Mesendoderm (in vitro differentiated cells): ENCODE data around the gene DYRK1A.

Source experiments
- DNase-seq: peaks from one replicate; pipeline ENCODE4 v3.0.0; 2013
- H2AK5ac ChIP-seq: 2 replicates; pipeline ENCODE4 v1.6.1; 2013; ENCODE audit warnings: low read length, inconsistent platforms
- H2BK120ac ChIP-seq: 2 replicates; pipeline ENCODE4 v1.6.1; 2013; ENCODE audit warnings: low read depth, mild to moderate bottlenecking, low read length, moderate library complexity, mixed read lengths
- H2BK15ac ChIP-seq: replicated peaks from 2 replicates; pipeline ENCODE4 v1.6.1; 2013; ENCODE audit warnings: low read depth, mild to moderate bottlenecking, moderate library complexity
- H2BK5ac ChIP-seq: 2 replicates; pipeline ENCODE4 v1.6.1; 2013; ENCODE audit warnings: low read length, inconsistent platforms
- H3K18ac ChIP-seq: 2 replicates; pipeline ENCODE4 v1.6.1; 2013; ENCODE audit warnings: mild to moderate bottlenecking, low read length, mixed read lengths
- H3K23ac ChIP-seq: one replicate; pipeline ENCODE4 v1.6.1; 2013; ENCODE audit warnings: low read length
- H3K27ac ChIP-seq: 2 replicates; pipeline ENCODE4 v1.5.1; 2013; ENCODE audit warnings: low read depth, mild to moderate bottlenecking, inconsistent platforms, low read length, moderate library complexity
- H3K27me3 ChIP-seq: 2 replicates; pipeline ENCODE4 v1.6.1; 2013; ENCODE audit warnings: low read length, control low read depth, mild to moderate bottlenecking, inconsistent platforms; ENCODE audit not compliant: insufficient read depth, poor library complexity
- H3K36me3 ChIP-seq: 2 replicates; pipeline ENCODE4 v1.6.1; 2013; ENCODE audit warnings: low read length, inconsistent platforms; ENCODE audit not compliant: control insufficient read depth, insufficient read depth
- H3K4ac ChIP-seq: one replicate; pipeline ENCODE4 v1.6.1; 2013; ENCODE audit warnings: low read depth, mild to moderate bottlenecking, low read length, moderate library complexity
- H3K4me1 ChIP-seq: 2 replicates; pipeline ENCODE4 v1.6.1; 2013; ENCODE audit warnings: low read depth, low read length, inconsistent platforms; ENCODE audit not compliant: control insufficient read depth
- H3K4me2 ChIP-seq: 2 replicates; pipeline ENCODE4 v1.6.1; 2013; ENCODE audit warnings: low read length
- H3K4me3 ChIP-seq: 2 replicates; pipeline ENCODE4 v1.5.1; 2013; ENCODE audit warnings: mild to moderate bottlenecking, low read length
- H3K56ac ChIP-seq: one replicate; pipeline ENCODE4 v1.6.1; 2013; ENCODE audit warnings: low read length
- H3K79me1 ChIP-seq: 2 replicates; pipeline ENCODE4 v1.6.1; 2013; ENCODE audit warnings: low read length, inconsistent platforms
- H3K79me2 ChIP-seq: 2 replicates; pipeline ENCODE4 v1.6.1; 2013; ENCODE audit warnings: mild to moderate bottlenecking, low read length; ENCODE audit not compliant: control insufficient read depth, insufficient read depth
- H3K9ac ChIP-seq: 2 replicates; pipeline ENCODE4 v1.6.1; 2013; ENCODE audit warnings: low read length, inconsistent platforms
- H4K5ac ChIP-seq: one replicate; pipeline ENCODE4 v1.6.1; 2013; ENCODE audit warnings: low read length
- H4K8ac ChIP-seq: one replicate; pipeline ENCODE4 v1.6.1; 2013; ENCODE audit warnings: low read depth, mild to moderate bottlenecking, control low read depth, low read length, moderate library complexity
- WGBS: extraction: QIAGEN DNeasy Blood & Tissue Kit; methylation state at CpG from one replicate; pipeline ENCODE4 v1.1.7; 2013; ENCODE audit warnings: low lambda C conversion rate, missing lambda C conversion rate; ENCODE audit not compliant: insufficient coverage; ENCODE audit errors: extremely low coverage; 5-methylcytosine and 5-hydroxymethylcytosine counted together

DYRK1A gene

DNA sequence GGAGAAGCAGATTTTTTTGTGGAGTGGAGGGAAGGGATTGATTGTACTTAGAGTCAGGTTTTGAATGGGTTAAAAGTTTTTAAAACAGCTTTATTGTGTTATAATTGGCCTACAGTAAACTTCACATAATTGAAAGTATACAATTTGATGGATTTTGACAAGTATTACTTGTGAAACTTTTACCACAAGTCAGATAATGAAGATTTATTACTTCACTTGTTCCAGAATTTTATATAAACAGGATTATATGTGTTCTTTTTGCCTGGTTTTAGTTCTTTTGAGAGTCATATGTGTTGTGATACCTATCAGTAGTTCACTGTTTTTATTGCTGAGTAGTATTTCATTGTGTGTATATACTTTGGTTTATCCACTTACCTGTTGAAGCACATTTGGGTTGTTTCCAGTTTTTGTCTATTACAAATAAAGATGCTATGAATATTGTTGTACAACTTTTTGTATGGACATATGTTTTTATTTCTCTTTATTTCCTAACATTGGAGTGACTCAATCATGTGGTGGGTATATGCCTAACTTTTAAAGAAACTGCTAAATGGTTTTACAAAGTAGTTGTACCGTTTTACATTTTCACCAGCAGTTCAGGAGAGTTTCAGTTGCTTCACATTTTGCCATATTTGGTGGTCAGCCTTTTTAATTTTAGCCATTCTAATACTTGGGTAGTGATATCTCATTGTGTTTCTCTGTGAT is 71.0 kb downstream of the DYRK1A start:
- Histone ChIP-seq H3K79me2 (peaks cover 38% of the 10 kb centered on the region), H2AK5ac (no peak overlapping the region), H3K4me1 (no peaks in the 10 kb centered on the region), H3K56ac (no peak overlapping the region), H2BK15ac (no peak overlapping the region), H3K23ac (no peak overlapping the region), H4K8ac (no peak overlapping the region), H3K79me1 (peaks cover 6% of the 10 kb centered on the region), H3K4me2 (no peak overlapping the region), H2BK120ac (no peak overlapping the region), H3K4ac (no peak overlapping the region), H4K5ac (no peak overlapping the region), H3K4me3 (no peak overlapping the region), H3K27me3 (no peaks in the 10 kb centered on the region), H3K36me3 (no peaks in the 10 kb centered on the region), H2BK5ac (no peak overlapping the region), H3K9ac (no peak overlapping the region), H3K27ac (no peak overlapping the region), H3K18ac (no peak overlapping the region)
- WGBS = no CpG with 5 or more reads among the region's 1 CpG
- no peak for DNase-seq

DNA sequence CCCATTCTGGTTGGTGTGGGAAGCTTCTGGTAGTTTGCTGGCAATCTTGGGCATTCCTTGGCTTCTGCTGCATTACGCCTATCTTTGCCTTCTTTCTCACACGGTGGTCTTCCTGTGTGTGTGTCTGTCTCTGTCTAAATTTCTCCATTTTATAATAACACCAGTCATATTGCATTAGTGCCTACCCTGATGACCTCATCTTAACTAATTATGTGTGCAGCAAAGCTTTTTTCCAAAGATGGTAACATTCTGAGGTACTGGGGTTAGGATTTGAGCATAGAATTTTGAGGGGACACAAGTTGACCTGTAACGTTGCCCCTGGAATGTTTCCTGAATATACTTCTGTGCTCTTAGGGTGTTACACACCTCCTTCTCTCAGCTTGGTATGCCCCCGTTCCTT is 77.1 kb downstream of the DYRK1A start:
- Histone ChIP-seq H3K4me1 (peaks cover 2% of the 10 kb centered on the region), H2BK5ac (no peak overlapping the region), H3K79me1 (peaks cover 28% of the 10 kb centered on the region), H2BK15ac (no peak overlapping the region), H3K79me2 (peaks cover 62% of the 10 kb centered on the region), H4K5ac (no peak overlapping the region), H3K4me2 (no peak overlapping the region), H3K27me3 (no peaks in the 10 kb centered on the region), H3K4me3 (no peak overlapping the region), H3K36me3 (no peaks in the 10 kb centered on the region), H3K23ac (no peak overlapping the region), H2BK120ac (no peak overlapping the region), H3K4ac (no peak overlapping the region), H3K56ac (no peak overlapping the region), H4K8ac (no peak overlapping the region), H3K27ac (no peak overlapping the region), H3K9ac (no peak overlapping the region), H3K18ac (no peak overlapping the region), H2AK5ac (no peak overlapping the region)
- no peak for DNase-seq
- no CpG with 5 or more reads among the region's 4 CpGs for WGBS

DNA sequence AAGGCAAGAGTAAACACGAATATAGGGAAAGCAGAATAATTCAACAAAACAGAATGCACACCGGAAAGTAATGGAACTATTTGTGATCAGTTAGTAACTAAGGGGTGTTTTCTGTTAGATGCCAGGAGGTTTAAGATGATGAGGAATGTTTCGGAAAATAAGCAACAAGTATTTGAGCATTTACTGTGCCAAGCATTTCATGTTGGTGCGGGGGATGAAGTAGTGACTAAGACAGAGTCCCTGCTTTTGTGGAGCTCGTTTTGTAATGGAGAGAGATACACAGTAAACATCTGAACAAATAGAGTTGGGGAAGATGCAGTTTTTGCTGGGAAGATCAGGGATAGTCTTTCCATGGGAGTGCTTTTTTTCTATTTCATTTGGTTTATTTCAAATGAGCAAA is 78.7 kb downstream of the DYRK1A start:
- H3K36me3 ChIP-seq = no peaks in the 10 kb centered on the region
- H2BK15ac ChIP-seq = no peak overlapping the region
- H2BK5ac ChIP-seq = no peak overlapping the region
- WGBS = no CpG with 5 or more reads among the region's 5 CpGs
- H3K4me3 ChIP-seq = no peak overlapping the region
- no peak overlapping the region for H3K9ac ChIP-seq
- H3K4me1 ChIP-seq = peaks cover 5% of the 10 kb centered on the region
- H3K27me3 ChIP-seq = no peaks in the 10 kb centered on the region
- H2BK120ac ChIP-seq = no peak overlapping the region
- no peak overlapping the region for H3K18ac ChIP-seq
- H3K4ac ChIP-seq = no peak overlapping the region
- H4K5ac ChIP-seq = no peak overlapping the region
- no peak for DNase-seq
- no peak overlapping the region for H3K56ac ChIP-seq
- H3K79me2 ChIP-seq = peaks cover 68% of the 10 kb centered on the region
- H3K4me2 ChIP-seq = no peak overlapping the region
- H2AK5ac ChIP-seq = no peak overlapping the region
- peaks cover 34% of the 10 kb centered on the region for H3K79me1 ChIP-seq
- H3K27ac ChIP-seq = no peak overlapping the region
- no peak overlapping the region for H4K8ac ChIP-seq
- no peak overlapping the region for H3K23ac ChIP-seq

- H3K23ac ChIP-seq = no peak overlapping the region
- WGBS = no CpG with 5 or more reads among the region's 5 CpGs
- H3K27ac ChIP-seq = no peak overlapping the region
- peaks cover 41% of the 10 kb centered on the region for H3K79me1 ChIP-seq
- H4K8ac ChIP-seq = no peak overlapping the region
- H3K9ac ChIP-seq = peak overlapping the region; percentile 5
- no peak overlapping the region for H2BK120ac ChIP-seq
- no peak overlapping the region for H2AK5ac ChIP-seq
- no peak overlapping the region for H2BK15ac ChIP-seq
- peaks cover 13% of the 10 kb centered on the region for H3K4me1 ChIP-seq
- H3K4me3 ChIP-seq = no peak overlapping the region
- H3K27me3 ChIP-seq = no peaks in the 10 kb centered on the region
- no peaks in the 10 kb centered on the region for H3K36me3 ChIP-seq
- H4K5ac ChIP-seq = no peak overlapping the region
- H3K79me2 ChIP-seq = peaks cover 77% of the 10 kb centered on the region
- no peak overlapping the region for H3K18ac ChIP-seq
- H2BK5ac ChIP-seq = no peak overlapping the region
- no peak overlapping the region for H3K56ac ChIP-seq
- DNase-seq = peak; percentile 65
- no peak overlapping the region for H3K4me2 ChIP-seq
- H3K4ac ChIP-seq = no peak overlapping the region
These were observed 80.0 kb downstream of the DYRK1A start for GRCh38 chr21:37446552-37446951.

GRCh38 chr21:37447288-37447936 is 80.8 kb downstream of the DYRK1A start:
- no peak overlapping the region for H3K4me2 ChIP-seq
- no peak overlapping the region for H3K23ac ChIP-seq
- H3K4me3 ChIP-seq = no peak overlapping the region
- H4K8ac ChIP-seq = no peak overlapping the region
- H3K4me1 ChIP-seq = peaks cover 19% of the 10 kb centered on the region
- H2BK15ac ChIP-seq = no peak overlapping the region
- no peak for DNase-seq
- H3K27me3 ChIP-seq = no peaks in the 10 kb centered on the region
- H3K36me3 ChIP-seq = no peaks in the 10 kb centered on the region
- no peak overlapping the region for H4K5ac ChIP-seq
- H2AK5ac ChIP-seq = no peak overlapping the region
- WGBS = 100% methylated on average over 2 of the region's 7 CpGs
- H3K79me1 ChIP-seq = peaks cover 45% of the 10 kb centered on the region
- no peak overlapping the region for H2BK120ac ChIP-seq
- H2BK5ac ChIP-seq = no peak overlapping the region
- H3K27ac ChIP-seq = no peak overlapping the region
- no peak overlapping the region for H3K18ac ChIP-seq
- H3K4ac ChIP-seq = no peak overlapping the region
- no peak overlapping the region for H3K56ac ChIP-seq
- no peak overlapping the region for H3K9ac ChIP-seq
- H3K79me2 ChIP-seq = peaks cover 83% of the 10 kb centered on the region
